ENCODE measurements around the gene RTF2. TPM values are rescaled to one million over a fixed set of nuclear protein-coding genes. Genes with fewer than 3 reads are reported as not detected.

Gene RTF2
- total RNA-seq, 2 experiments from 2014 or later: 63.6 to 72.7 TPM

DNA sequence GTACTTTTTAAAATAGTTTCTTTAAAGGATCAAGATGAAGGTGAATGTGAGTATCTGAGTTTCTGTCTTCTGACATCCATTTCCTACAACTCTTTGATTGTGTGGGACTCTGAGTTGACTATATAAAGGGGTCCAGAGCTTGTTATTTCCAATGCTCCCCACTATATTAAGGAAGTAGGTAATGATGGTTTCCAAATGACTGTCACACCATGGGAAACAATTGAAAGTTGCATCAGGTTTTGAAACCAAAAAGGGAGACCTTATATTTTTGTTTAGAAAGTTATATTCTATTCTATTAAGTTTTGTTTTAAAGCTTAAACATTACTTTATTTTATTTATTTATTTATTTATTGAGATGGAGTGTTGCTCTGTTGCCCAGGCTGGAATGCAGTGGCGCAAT lies 45.2 kb upstream of the RTF2 start:
- Histone ChIP-seq H3K9me3 (ENCODE audit: low read length) (no peaks in the 10 kb centered on the region), H3K4me1 (ENCODE audit: insufficient read depth, low read length, poor library complexity, severe bottlenecking) (no peaks in the 10 kb centered on the region), H3K36me3 (ENCODE audit: insufficient read depth, low read length) (no peaks in the 10 kb centered on the region), H3K9me2 (ENCODE audit: insufficient read depth, low read length) (no peaks in the 10 kb centered on the region), H4K20me1 (ENCODE audit: insufficient read depth, low read length) (no peaks in the 10 kb centered on the region), H3K79me2 (ENCODE audit: insufficient read depth, low read depth, low read length) (no peaks in the 10 kb centered on the region), H3K4me2 (ENCODE audit: low read length) (no peak overlapping the region), H3K4me3 (ENCODE audit: low read depth, low read length, poor library complexity, severe bottlenecking) (no peak overlapping the region), H3K27ac (ENCODE audit: low read depth, low read length, poor library complexity, severe bottlenecking) (no peak overlapping the region), H2AFZ (ENCODE audit: low read length) (no peak overlapping the region)
- no peak for TF ChIP-seq EZH2phosphoT487 (IDR thresholded peaks at IDR 0.05; ENCODE audit: borderline replicate concordance, low read depth, low read length)
- TF ChIP-seq, protein P1, sequence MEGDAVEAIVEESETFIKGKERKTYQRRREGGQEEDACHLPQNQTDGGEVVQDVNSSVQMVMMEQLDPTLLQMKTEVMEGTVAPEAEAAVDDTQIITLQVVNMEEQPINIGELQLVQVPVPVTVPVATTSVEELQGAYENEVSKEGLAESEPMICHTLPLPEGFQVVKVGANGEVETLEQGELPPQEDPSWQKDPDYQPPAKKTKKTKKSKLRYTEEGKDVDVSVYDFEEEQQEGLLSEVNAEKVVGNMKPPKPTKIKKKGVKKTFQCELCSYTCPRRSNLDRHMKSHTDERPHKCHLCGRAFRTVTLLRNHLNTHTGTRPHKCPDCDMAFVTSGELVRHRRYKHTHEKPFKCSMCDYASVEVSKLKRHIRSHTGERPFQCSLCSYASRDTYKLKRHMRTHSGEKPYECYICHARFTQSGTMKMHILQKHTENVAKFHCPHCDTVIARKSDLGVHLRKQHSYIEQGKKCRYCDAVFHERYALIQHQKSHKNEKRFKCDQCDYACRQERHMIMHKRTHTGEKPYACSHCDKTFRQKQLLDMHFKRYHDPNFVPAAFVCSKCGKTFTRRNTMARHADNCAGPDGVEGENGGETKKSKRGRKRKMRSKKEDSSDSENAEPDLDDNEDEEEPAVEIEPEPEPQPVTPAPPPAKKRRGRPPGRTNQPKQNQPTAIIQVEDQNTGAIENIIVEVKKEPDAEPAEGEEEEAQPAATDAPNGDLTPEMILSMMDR (conservative IDR thresholded peaks at IDR 0.05; ENCODE audit: low read length): no peak
- no peak for DNase-seq (ENCODE audit: low spot score)
- ChIA-PET CTCF (ENCODE audit: unreplicated experiment) (no interaction called here), POLR2A (interaction anchor here (1.3 kb wide), 1 partner anchor 11 kb away, joined by 4 read pairs; the partner anchor contains the start of gene CASS4)
- no TSS peak for BruUV-seq (replicated peaks)
- intact Hi-C loops (cut with micrococcal nuclease; ENCODE audit: unreplicated experiment): no loop called here

- DNase-seq (ENCODE audit: low spot score): no peak
- Histone ChIP-seq H4K20me1 (ENCODE audit: insufficient read depth, low read length) (no peaks in the 10 kb centered on the region), H3K9me2 (ENCODE audit: insufficient read depth, low read length) (no peaks in the 10 kb centered on the region), H3K9me3 (ENCODE audit: low read length) (no peaks in the 10 kb centered on the region), H3K79me2 (ENCODE audit: insufficient read depth, low read depth, low read length) (no peaks in the 10 kb centered on the region), H3K4me2 (ENCODE audit: low read length) (no peak overlapping the region), H3K4me1 (ENCODE audit: insufficient read depth, low read length, poor library complexity, severe bottlenecking) (peaks cover under 1% of the 10 kb centered on the region), H3K4me3 (ENCODE audit: low read depth, low read length, poor library complexity, severe bottlenecking) (no peak overlapping the region), H2AFZ (ENCODE audit: low read length) (no peak overlapping the region), H3K27ac (ENCODE audit: low read depth, low read length, poor library complexity, severe bottlenecking) (no peak overlapping the region), H3K36me3 (ENCODE audit: insufficient read depth, low read length) (no peaks in the 10 kb centered on the region)
- CTCF ChIA-PET (ENCODE audit: unreplicated experiment): no interaction called here
- POLR2A ChIA-PET: interaction anchor here (1.3 kb wide), 1 partner anchor 11 kb away, joined by 4 read pairs; the partner anchor contains the start of gene CASS4
- no TSS peak for BruUV-seq (replicated peaks)
- intact Hi-C loops (cut with micrococcal nuclease; ENCODE audit: unreplicated experiment): no loop called here
- TF ChIP-seq, protein P1 (conservative IDR thresholded peaks at IDR 0.05; ENCODE audit: low read length): no peak
- no peak for TF ChIP-seq EZH2phosphoT487 (IDR thresholded peaks at IDR 0.05; ENCODE audit: borderline replicate concordance, low read depth, low read length)
Observed at GRCh38 chr20:56423886-56424285, 44.5 kb upstream of the RTF2 start.

DNA sequence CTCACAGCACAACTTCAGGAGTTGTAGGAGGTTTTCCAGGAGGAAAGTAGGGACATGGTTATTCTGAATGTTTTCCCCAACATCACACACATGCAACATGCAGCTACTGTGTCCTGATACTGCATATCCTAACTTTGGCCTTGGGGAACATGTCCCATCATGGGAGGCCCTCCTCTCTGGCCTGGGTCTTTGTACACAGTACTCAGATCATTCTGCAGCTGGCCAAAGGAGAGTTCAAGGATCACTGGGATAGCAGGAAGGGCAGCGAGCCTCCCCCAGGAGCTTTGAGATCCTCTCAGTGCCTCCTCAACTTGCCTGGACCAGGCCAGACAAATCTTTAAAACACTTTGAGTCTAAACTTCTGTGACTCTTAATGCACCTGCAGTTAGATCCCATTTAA lies 43.5 kb upstream of the RTF2 start:
- CTCF ChIA-PET (ENCODE audit: unreplicated experiment): no interaction called here
- no peaks in the 10 kb centered on the region for H3K79me2 ChIP-seq (ENCODE audit: insufficient read depth, low read depth, low read length)
- POLR2A ChIA-PET: interaction anchor here (0.5 kb wide), 1 partner anchor 70 kb away, joined by 3 read pairs; no protein-coding TSS in a partner anchor
- DNase-seq (ENCODE audit: low spot score): no peak
- H3K9me2 ChIP-seq (ENCODE audit: insufficient read depth, low read length): no peaks in the 10 kb centered on the region
- H4K20me1 ChIP-seq (ENCODE audit: insufficient read depth, low read length): no peaks in the 10 kb centered on the region
- peaks cover 10% of the 10 kb centered on the region for H3K4me1 ChIP-seq (ENCODE audit: insufficient read depth, low read length, poor library complexity, severe bottlenecking)
- TF ChIP-seq, protein P1 (conservative IDR thresholded peaks at IDR 0.05; ENCODE audit: low read length): no peak
- no peak for TF ChIP-seq EZH2phosphoT487 (IDR thresholded peaks at IDR 0.05; ENCODE audit: borderline replicate concordance, low read depth, low read length)
- no peak overlapping the region for H3K4me3 ChIP-seq (ENCODE audit: low read depth, low read length, poor library complexity, severe bottlenecking)
- no peak overlapping the region for H3K27ac ChIP-seq (ENCODE audit: low read depth, low read length, poor library complexity, severe bottlenecking)
- no peaks in the 10 kb centered on the region for H3K9me3 ChIP-seq (ENCODE audit: low read length)
- intact Hi-C loops (cut with micrococcal nuclease; ENCODE audit: unreplicated experiment): no loop called here
- H3K4me2 ChIP-seq (ENCODE audit: low read length): no peak overlapping the region
- H3K36me3 ChIP-seq (ENCODE audit: insufficient read depth, low read length): no peaks in the 10 kb centered on the region
- BruUV-seq (replicated peaks): no TSS peak
- H2AFZ ChIP-seq (ENCODE audit: low read length): no peak overlapping the region

Data from OCI-LY7 (cell line).